Right atrium auricular region (tissue), 2 donors: ENCODE measurements around the gene RAC2. TPM values are rescaled to one million over a fixed set of nuclear protein-coding genes. Genes with fewer than 3 reads are reported as not detected.

ENCODE experiments used
- DNase-seq: peaks from one replicate; pipeline ENCODE4 v3.0.0-alpha.2; 2019; ENCODE audit warnings: low spot score
- H3K27ac ChIP-seq, 2 donors: fragments of 200-600 bp; sonication (generic); 1 replicate in 1 of 2; 2 replicates in 1 of 2; pipeline ENCODE4 v1.5.1; 2016 to 2019
- H3K27me3 ChIP-seq, 2 donors: fragments of 200-600 bp; sonication (generic); one replicate each; pipeline versions ENCODE4 v1.5.1 to v1.6.0; 2017 to 2019
- H3K36me3 ChIP-seq: fragments of 200-600 bp; sonication (generic); one replicate; pipeline ENCODE4 v1.5.1; 2016
- H3K4me1 ChIP-seq, 2 donors: fragments of 200-600 bp; sonication (generic); one replicate each; pipeline versions ENCODE4 v1.5.1 to v1.6.0; 2017 to 2019
- H3K4me3 ChIP-seq, 2 donors: fragments of 200-600 bp; sonication (generic); 1 replicate in 1 of 2; 2 replicates in 1 of 2; pipeline ENCODE4 v1.5.1; 2017 to 2019; ENCODE audit warnings: mild to moderate bottlenecking in 1 of 2, moderate library complexity in 1 of 2
- H3K9me3 ChIP-seq, 2 donors: fragments of 200-600 bp; sonication (generic); one replicate each; pipeline ENCODE4 v1.5.1; 2019
- total RNA-seq, 2 donors: library from RNA; depleted of rRNA; stranded (reverse); fragments of >200 nt; gene quantifications; one replicate each; pipeline ENCODE4 v1.1.0, GENCODE V29; 2016
- TF ChIP-seq, protein P1 (sequence below), 2 donors: fragments of 200-600 bp; sonication (generic); IDR thresholded peaks; one replicate each; pipeline ENCODE4 v1.5.1; 2019; ENCODE audit warnings: antibody characterized with exemption in 2 of 2

Gene RAC2
- total RNA-seq, 2 donors from 2014 or later, result 2.9 to 10.3 TPM

DNA sequence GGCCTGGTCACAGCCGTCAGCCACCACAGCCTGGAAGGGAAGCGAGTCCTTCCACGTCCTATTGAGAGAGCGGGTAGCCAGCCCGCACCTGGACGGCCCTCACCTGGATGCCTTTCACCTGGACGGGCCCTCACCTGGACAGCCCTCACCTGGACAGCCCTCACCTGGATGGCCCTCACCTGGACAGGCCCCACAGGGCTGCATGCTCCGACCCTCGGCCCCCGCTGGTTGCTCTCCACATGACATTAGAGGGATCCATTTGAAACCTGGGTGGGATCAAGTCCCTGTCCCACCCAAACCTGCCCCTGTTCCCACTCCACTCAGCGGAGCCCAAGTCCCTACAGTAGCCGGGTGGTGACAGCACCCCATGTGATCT is 59.7 kb downstream of the RAC2 start:
- Histone ChIP-seq H3K9me3 (no peaks in the 10 kb centered on the region), H3K4me3 (no peak overlapping the region), H3K27me3 (no peaks in the 10 kb centered on the region), H3K36me3 (no peaks in the 10 kb centered on the region), H3K4me1 (peaks cover 0 to 45% of the 10 kb centered on the region in 2 donors), H3K27ac (no peak overlapping the region)
- TF ChIP-seq, protein P1, sequence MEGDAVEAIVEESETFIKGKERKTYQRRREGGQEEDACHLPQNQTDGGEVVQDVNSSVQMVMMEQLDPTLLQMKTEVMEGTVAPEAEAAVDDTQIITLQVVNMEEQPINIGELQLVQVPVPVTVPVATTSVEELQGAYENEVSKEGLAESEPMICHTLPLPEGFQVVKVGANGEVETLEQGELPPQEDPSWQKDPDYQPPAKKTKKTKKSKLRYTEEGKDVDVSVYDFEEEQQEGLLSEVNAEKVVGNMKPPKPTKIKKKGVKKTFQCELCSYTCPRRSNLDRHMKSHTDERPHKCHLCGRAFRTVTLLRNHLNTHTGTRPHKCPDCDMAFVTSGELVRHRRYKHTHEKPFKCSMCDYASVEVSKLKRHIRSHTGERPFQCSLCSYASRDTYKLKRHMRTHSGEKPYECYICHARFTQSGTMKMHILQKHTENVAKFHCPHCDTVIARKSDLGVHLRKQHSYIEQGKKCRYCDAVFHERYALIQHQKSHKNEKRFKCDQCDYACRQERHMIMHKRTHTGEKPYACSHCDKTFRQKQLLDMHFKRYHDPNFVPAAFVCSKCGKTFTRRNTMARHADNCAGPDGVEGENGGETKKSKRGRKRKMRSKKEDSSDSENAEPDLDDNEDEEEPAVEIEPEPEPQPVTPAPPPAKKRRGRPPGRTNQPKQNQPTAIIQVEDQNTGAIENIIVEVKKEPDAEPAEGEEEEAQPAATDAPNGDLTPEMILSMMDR (IDR thresholded peaks at IDR 0.05), result no peak
- DNase-seq, result no peak

DNA sequence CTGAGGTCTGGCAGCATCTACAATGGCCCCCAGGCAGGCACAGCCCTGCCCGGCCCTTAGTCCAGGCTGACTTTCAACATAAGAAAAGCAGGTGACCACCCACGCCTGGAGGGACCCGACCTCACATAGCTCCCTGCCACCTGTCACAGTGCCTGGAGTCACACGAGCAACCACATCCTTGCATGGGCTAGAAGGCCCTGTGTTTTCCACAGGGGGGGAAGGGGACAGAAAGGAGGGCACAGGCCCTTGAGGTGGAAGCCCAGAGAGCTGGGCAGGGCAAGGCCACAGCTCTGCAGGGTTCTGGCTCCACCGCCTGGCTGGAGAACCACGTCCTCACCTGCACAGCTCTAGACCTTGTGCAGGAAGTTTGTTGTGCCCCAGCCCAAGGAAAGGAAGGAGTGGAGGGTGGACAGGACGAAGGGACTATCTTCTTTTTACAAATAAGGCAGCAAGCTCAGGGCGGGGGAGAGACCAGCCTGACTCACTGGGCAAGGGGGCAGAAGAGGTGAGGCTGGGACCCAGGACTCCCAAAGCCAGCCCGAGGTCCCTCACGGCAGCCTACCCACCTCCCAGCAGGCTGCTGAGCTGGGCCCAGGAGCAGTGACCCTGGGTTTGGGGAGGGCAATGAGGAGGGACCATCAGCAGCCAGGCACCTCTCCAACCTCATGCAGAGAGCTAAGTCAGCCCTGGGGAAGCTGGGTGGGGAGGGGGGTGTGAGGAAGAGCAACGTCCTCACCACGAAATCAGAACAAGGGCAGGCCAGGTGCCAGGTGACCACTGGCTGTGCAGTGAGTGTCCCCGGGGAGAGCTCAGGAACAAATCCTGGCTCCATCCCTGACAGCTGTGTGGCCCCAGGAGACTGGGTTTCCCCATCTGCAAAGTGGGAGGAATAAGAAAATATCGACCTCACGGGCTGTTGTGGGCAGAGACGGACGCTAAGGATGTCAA is 60.4 kb downstream of the RAC2 start:
- no peak for DNase-seq
- no peaks in the 10 kb centered on the region for H3K36me3 ChIP-seq
- no peak overlapping the region for H3K27ac ChIP-seq
- no peak overlapping the region for H3K4me3 ChIP-seq
- TF ChIP-seq, protein P1 (IDR thresholded peaks at IDR 0.05), result no peak
- H3K4me1 ChIP-seq, result peaks cover 0 to 45% of the 10 kb centered on the region in 2 donors
- H3K27me3 ChIP-seq, result no peaks in the 10 kb centered on the region
- H3K9me3 ChIP-seq, result no peaks in the 10 kb centered on the region

DNA sequence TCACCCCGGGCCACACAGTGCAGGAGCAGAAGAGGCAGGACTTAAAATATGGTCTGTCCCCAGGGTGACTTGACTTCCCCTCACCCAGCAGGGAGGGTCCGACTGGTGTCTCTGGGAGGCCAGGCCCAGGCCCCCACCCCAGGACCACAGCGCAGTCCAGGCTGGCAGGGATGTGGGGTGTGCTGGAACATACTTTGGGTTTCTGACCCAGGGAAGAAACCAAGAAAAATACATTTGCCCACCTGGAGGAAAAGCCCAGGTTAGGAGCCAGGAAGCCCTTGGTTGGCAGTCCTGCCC is 61.2 kb downstream of the RAC2 start:
- no peak overlapping the region for H3K4me3 ChIP-seq
- H3K4me1 ChIP-seq, result peaks cover 0 to 45% of the 10 kb centered on the region in 2 donors
- no peak for DNase-seq

DNA sequence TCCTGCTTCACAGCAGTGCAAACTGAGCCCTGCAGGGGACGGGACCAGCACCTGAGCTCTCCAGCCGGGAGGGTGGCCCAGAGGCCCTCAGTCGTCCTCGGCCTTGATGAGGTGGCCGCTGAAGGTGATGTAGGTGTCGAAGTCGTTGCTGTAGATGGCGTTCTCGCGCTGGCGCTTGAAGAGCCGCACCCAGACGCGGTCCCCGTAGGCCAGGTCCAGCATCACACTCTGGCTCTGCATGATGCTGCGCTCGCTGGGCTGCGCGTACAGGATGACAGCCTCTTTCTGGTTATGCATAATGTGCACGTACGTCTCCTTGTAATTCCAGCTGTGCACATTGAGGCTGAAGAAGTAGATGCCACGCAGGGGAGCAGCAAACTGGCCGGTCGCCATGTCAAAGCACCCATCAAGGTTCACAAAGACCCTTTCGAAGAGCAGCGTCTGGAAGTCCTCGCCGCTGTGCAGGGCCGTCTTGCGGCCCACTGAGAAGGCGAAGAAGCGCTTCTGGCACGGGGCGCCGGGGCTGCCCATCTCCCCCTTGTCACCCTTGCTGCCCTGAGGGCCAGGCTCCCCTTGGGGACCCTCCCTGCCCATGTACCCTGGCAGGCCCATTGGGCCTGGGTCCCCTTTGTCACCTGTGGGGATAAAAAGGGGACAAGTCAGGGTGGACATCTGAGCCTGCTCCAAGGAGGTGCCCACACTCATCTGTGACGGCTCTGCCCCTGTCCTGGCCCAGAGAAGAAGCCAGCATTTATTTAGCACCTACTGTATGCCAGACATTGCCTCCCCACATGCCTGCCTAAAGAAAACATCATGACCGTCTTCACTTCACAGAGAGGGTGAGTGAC is 61.7 kb downstream of the RAC2 start:
- Histone ChIP-seq H3K9me3 (no peaks in the 10 kb centered on the region), H3K27me3 (no peaks in the 10 kb centered on the region), H3K4me1 (peaks cover 0 to 45% of the 10 kb centered on the region in 2 donors), H3K4me3 (no peak overlapping the region), H3K36me3 (no peaks in the 10 kb centered on the region), H3K27ac (no peak overlapping the region)
- DNase-seq, result no peak
- TF ChIP-seq, protein P1 (IDR thresholded peaks at IDR 0.05), result no peak

More for the DNA sequence above, 61.2 kb downstream of the RAC2 start:
- no peaks in the 10 kb centered on the region for H3K9me3 ChIP-seq
- TF ChIP-seq, protein P1 (IDR thresholded peaks at IDR 0.05), result no peak
- no peak overlapping the region for H3K27ac ChIP-seq
- H3K36me3 ChIP-seq, result no peaks in the 10 kb centered on the region
- no peaks in the 10 kb centered on the region for H3K27me3 ChIP-seq

DNA sequence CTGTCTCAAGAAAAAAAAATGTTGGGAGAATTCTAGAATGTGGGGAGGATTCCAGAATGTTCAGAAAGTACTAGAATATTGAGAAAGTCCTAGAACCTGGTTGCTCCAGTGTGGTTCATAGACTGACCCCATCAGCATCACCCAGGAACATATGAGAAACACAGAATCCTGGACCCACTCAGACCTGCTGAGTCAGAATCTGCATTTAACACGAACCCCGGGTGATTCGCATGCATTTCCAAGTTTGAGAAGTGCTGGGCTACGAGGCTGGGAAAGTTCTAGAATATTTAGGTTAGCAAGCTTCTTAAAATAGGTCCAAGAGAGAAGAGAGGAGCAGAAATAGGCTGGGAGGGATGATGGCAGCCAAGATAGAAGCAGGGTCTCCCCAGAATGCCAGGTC is 62.4 kb downstream of the RAC2 start:
- H3K9me3 ChIP-seq, result no peaks in the 10 kb centered on the region
- H3K36me3 ChIP-seq, result no peaks in the 10 kb centered on the region
- H3K27me3 ChIP-seq, result no peaks in the 10 kb centered on the region
- no peak overlapping the region for H3K4me3 ChIP-seq
- peaks cover 0 to 45% of the 10 kb centered on the region in 2 donors for H3K4me1 ChIP-seq
- no peak for DNase-seq
- TF ChIP-seq, protein P1 (IDR thresholded peaks at IDR 0.05), result no peak
- no peak overlapping the region for H3K27ac ChIP-seq
